Fibroblast of lung (primary cell): ENCODE data around the gene SLC2A1. TPM values are rescaled to one million over a fixed set of nuclear protein-coding genes. Genes with fewer than 3 reads are reported as not detected.

Experiments
- DNase-seq, 2 donors: peaks; one replicate each; pipeline versions ENCODE4 v3.0.0 to v3.0.0-alpha.2; 2010; ENCODE audit warnings: low read depth in 2 of 2
- H2AFZ ChIP-seq: 2 replicates; pipeline ENCODE4 v1.5.1; 2012; ENCODE audit warnings: low read length, control low read depth, inconsistent platforms
- H3K27ac ChIP-seq: 2 replicates; pipeline ENCODE4 v1.5.1; 2011; ENCODE audit warnings: low read length, control low read depth; ENCODE audit not compliant: insufficient read depth
- H3K27me3 ChIP-seq: 2 replicates; pipeline ENCODE4 v1.5.1; 2011; ENCODE audit warnings: mild to moderate bottlenecking, low read length; ENCODE audit not compliant: control insufficient read depth, insufficient read depth
- H3K36me3 ChIP-seq: 2 replicates; pipeline ENCODE4 v1.5.1; 2011; ENCODE audit warnings: low read length; ENCODE audit not compliant: control insufficient read depth, insufficient read depth
- H3K4me1 ChIP-seq: 2 replicates; pipeline ENCODE4 v1.5.1; 2011; ENCODE audit warnings: low read length; ENCODE audit not compliant: control insufficient read depth, insufficient read depth; ENCODE audit errors: extremely low read depth
- H3K4me2 ChIP-seq: 2 replicates; pipeline ENCODE4 v1.5.1; 2011; ENCODE audit warnings: low read length, control low read depth; ENCODE audit not compliant: insufficient read depth; ENCODE audit errors: extremely low read depth
- H3K4me3 ChIP-seq, 4 experiments: fragments of 200-600 bp in 1 of 4; sonication (generic) in 1 of 4; replicated peaks in 1 of 4; 2 replicates each; pipeline ENCODE4 v1.5.1; 2011 to 2016; ENCODE audit warnings: low read length in 4 of 4, low read depth in 3 of 4, mild to moderate bottlenecking in 3 of 4, control low read depth in 2 of 4, inconsistent platforms in 1 of 4, mixed read lengths in 1 of 4; ENCODE audit not compliant: insufficient read depth in 1 of 4; ENCODE audit errors: control extremely low read depth in 1 of 4
- H3K79me2 ChIP-seq: 2 replicates; pipeline ENCODE4 v1.5.1; 2012; ENCODE audit warnings: mild to moderate bottlenecking, low read length, inconsistent platforms; ENCODE audit not compliant: control insufficient read depth, insufficient read depth
- H3K9ac ChIP-seq: 2 replicates; pipeline ENCODE4 v1.5.1; 2011; ENCODE audit warnings: mild to moderate bottlenecking, low read length, control low read depth; ENCODE audit not compliant: insufficient read depth
- H3K9me3 ChIP-seq: 2 replicates; pipeline ENCODE4 v1.5.1; 2012; ENCODE audit warnings: low read depth, low read length; ENCODE audit not compliant: control insufficient read depth, insufficient read depth
- H4K20me1 ChIP-seq: 2 replicates; pipeline ENCODE4 v1.5.1; 2011; ENCODE audit warnings: low read length; ENCODE audit not compliant: control insufficient read depth, insufficient read depth; ENCODE audit errors: extremely low read depth
- CTCF ChIP-seq, 2 donors: IDR thresholded peaks in 1 of 2; conservative IDR thresholded peaks in 1 of 2; 1 replicate in 1 of 2; 2 replicates in 1 of 2; pipeline ENCODE4 v1.5.1; 2011 to 2012; ENCODE audit warnings: low read length in 2 of 2, control low read depth in 1 of 2, inconsistent platforms in 1 of 2, low read depth in 1 of 2, mild to moderate bottlenecking in 1 of 2
- EZH2 ChIP-seq: IDR thresholded peaks from 2 replicates; pipeline ENCODE4 v1.5.1; 2012; ENCODE audit warnings: low read length, control low read depth, mild to moderate bottlenecking; ENCODE audit errors: missing control alignments
- polyA plus RNA-seq, 2 donors: library from polyadenylated mRNA; depleted of rRNA in 1 of 2; stranded (reverse) in 1 of 2; unstranded in 1 of 2; fragments of >200 nt; gene quantifications; 2 replicates each; pipeline ENCODE4 v1.2.1, GENCODE V29; 2011 to 2012; ENCODE audit warnings: missing spikeins in 1 of 2
- total RNA-seq: library from RNA; depleted of rRNA; stranded (reverse); fragments of >200 nt; gene quantifications from 2 replicates; pipeline ENCODE4 v1.2.1, GENCODE V29; 2014

SLC2A1 gene
- total and polyA plus RNA-seq, 2 donors (not counting 1 experiment from before 2014, with no cell fraction given): 29.9 to 56.5 TPM

- no peak for TF ChIP-seq CTCF (conservative IDR thresholded peaks at IDR 0.05 in 1 of 2, IDR thresholded peaks at IDR 0.05 in 1 of 2; ENCODE audit: low read depth in 1 of 2, low read length in 2 of 2)
- no peak for TF ChIP-seq EZH2
- Histone ChIP-seq H3K36me3 (no peaks in the 10 kb centered on the region), H3K79me2 (peaks cover 51% of the 10 kb centered on the region), H3K9me3 (no peaks in the 10 kb centered on the region), H3K4me2 (peak overlapping the region; percentile 90), H4K20me1 (no peaks in the 10 kb centered on the region), H3K27me3 (no peaks in the 10 kb centered on the region), H3K4me3 (peak overlapping the region; percentile 50 to 82 (median 74)), H3K4me1 (peaks cover 11% of the 10 kb centered on the region), H3K9ac (peak overlapping the region; percentile 87), H3K27ac (peak overlapping the region; percentile 80), H2AFZ (no peak overlapping the region)
- peak; percentile 38 to 52 for DNase-seq
Measured at GRCh38 chr1:42957880-42958487, 684 bp downstream of the SLC2A1 start.

GRCh38 chr1:42957229-42957879, 1.3 kb downstream of the SLC2A1 start:
- Histone ChIP-seq H3K36me3 (peaks cover under 1% of the 10 kb centered on the region), H3K4me1 (peaks cover 7% of the 10 kb centered on the region), H3K9ac (peak overlapping the region; percentile 87), H3K79me2 (peaks cover 57% of the 10 kb centered on the region), H3K27me3 (no peaks in the 10 kb centered on the region), H2AFZ (no peak overlapping the region), H3K4me2 (peak overlapping the region; percentile 90), H3K27ac (peak overlapping the region; percentile 80), H3K4me3 (peak overlapping the region; percentile 50 to 82 (median 74)), H4K20me1 (no peaks in the 10 kb centered on the region), H3K9me3 (no peaks in the 10 kb centered on the region)
- DNase-seq: no peak
- no peak for TF ChIP-seq CTCF (conservative IDR thresholded peaks at IDR 0.05 in 1 of 2, IDR thresholded peaks at IDR 0.05 in 1 of 2; ENCODE audit: low read depth in 1 of 2, low read length in 2 of 2)
- TF ChIP-seq EZH2: no peak

GRCh38 chr1:42956739-42957138, 1.9 kb downstream of the SLC2A1 start:
- Histone ChIP-seq H4K20me1 (no peaks in the 10 kb centered on the region), H3K9me3 (no peaks in the 10 kb centered on the region), H3K27ac (no peak overlapping the region), H3K4me1 (peaks cover 5% of the 10 kb centered on the region), H3K36me3 (peaks cover 4% of the 10 kb centered on the region), H2AFZ (no peak overlapping the region), H3K79me2 (peaks cover 63% of the 10 kb centered on the region), H3K4me2 (peak overlapping the region; percentile 52), H3K4me3 (peak overlapping the region; percentile 50 to 82 (median 74)), H3K9ac (no peak overlapping the region), H3K27me3 (no peaks in the 10 kb centered on the region)
- DNase-seq: no peak
- TF ChIP-seq EZH2 (no peak), CTCF (conservative IDR thresholded peaks at IDR 0.05 in 1 of 2, IDR thresholded peaks at IDR 0.05 in 1 of 2; ENCODE audit: low read depth in 1 of 2, low read length in 2 of 2) (no peak)
